Fibroblast of lung (primary cell): Measurements from ENCODE around the gene DPPA5.
"Not testable (repeated sequence)": the region's sequence is repeated elsewhere in the genome, so short reads cannot be mapped to it uniquely, and the experiment has no call there.

ENCODE experiments used
- CTCF ChIP-seq, 2 donors: IDR thresholded peaks in 1 of 2; conservative IDR thresholded peaks in 1 of 2; 1 replicate in 1 of 2; 2 replicates in 1 of 2; pipeline ENCODE4 v1.5.1; 2011 to 2012; ENCODE audit warnings: low read length in 2 of 2, control low read depth in 1 of 2, inconsistent platforms in 1 of 2, low read depth in 1 of 2, mild to moderate bottlenecking in 1 of 2
- EZH2 ChIP-seq: IDR thresholded peaks from 2 replicates; pipeline ENCODE4 v1.5.1; 2012; ENCODE audit warnings: low read length, control low read depth, mild to moderate bottlenecking; ENCODE audit errors: missing control alignments

- TF ChIP-seq CTCF (conservative IDR thresholded peaks at IDR 0.05 in 1 of 2, IDR thresholded peaks at IDR 0.05 in 1 of 2; ENCODE audit: low read depth in 1 of 2, low read length in 2 of 2); EZH2: not testable (repeated sequence)
Observed at GRCh38 chr6:73392188-73392587, 38.1 kb upstream of the DPPA5 start.
